Mesenteric fat pad (tissue), 1 donor: ENCODE measurements around the gene SPTBN2. TPM values are rescaled to one million over a fixed set of nuclear protein-coding genes. Genes with fewer than 3 reads are reported as not detected.
"Not testable (repeated sequence)": the region's sequence is repeated elsewhere in the genome, so short reads cannot be mapped to it uniquely, and the experiment has no call there.

Experiments used
- DNase-seq: peaks from one replicate; pipeline ENCODE4 v3.0.0-alpha.2; 2020; ENCODE audit warnings: low spot score
- total RNA-seq: library from RNA; stranded (reverse); fragmentation: NEBNext Ultra II Directional; extraction: Animal tissue kit (Norgen Biotek cat#: 25700); gene quantifications from one replicate; pipeline ENCODE4 v1.2.1, GENCODE V29; 2021
- donor health status: DM: yes; HTN: yes; CAD: no.

Gene SPTBN2
- total RNA-seq, 1 donor from 2014 or later = 8.3 TPM

DNA sequence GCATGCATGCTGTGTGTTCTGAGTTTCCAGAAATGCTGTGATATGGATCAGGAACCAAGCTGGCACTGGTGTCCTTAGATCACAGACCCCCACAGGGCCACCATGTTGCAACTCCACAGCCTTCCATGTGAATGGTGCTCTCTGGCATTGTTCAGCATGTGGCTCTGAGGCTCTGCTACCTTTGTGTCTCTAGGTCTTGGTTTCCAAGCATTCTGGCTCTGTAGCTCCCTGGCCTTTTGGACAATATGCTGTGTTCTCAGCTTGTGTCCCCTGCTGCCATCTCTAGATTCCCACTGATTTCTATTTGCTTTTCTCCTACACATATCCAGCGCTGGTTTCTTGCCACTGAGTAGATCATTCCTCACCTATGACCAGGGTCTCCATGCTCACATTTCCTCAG is 3.9 kb downstream of the SPTBN2 start:
- no peak for DNase-seq

DNA sequence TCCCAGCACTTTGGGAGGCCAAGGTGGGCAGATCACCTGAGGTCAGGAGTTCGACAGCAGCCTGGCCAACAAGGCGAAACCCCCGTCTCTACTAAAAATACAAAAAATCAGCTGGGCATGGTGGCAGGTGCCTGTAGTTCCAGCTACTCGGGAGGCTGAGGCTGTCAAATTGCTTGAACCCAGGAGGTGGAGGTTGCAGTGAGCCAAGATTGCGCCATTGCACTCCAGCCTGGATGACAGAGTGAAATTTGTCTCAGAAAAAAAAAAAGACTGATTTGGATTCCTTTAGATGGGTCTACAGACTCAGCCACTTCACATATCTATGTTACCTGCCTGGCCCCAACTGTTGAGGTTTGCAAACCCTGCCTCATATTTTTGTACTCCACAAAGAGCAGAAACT is 4.8 kb downstream of the SPTBN2 start:
- DNase-seq = not testable (repeated sequence)

DNA sequence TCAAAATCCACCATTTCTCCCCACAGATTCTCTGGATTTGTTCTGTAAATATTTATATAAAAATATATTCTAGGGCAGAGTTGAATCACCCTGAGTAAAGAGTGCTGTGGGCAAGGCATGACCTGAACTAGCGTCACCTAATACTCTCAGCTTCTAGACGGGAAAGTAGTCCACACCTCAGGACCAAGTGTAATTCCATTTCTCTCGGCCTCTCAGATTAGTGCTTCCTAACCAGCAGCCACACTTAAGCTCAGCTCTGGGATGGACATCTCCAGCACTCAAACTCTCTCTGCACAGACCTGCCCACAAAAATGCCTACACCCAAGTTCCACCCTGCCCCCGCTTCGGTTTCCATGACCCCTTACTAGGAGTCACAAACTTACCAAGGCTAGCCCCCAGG is 5.3 kb downstream of the SPTBN2 start:
- no peak for DNase-seq

DNA sequence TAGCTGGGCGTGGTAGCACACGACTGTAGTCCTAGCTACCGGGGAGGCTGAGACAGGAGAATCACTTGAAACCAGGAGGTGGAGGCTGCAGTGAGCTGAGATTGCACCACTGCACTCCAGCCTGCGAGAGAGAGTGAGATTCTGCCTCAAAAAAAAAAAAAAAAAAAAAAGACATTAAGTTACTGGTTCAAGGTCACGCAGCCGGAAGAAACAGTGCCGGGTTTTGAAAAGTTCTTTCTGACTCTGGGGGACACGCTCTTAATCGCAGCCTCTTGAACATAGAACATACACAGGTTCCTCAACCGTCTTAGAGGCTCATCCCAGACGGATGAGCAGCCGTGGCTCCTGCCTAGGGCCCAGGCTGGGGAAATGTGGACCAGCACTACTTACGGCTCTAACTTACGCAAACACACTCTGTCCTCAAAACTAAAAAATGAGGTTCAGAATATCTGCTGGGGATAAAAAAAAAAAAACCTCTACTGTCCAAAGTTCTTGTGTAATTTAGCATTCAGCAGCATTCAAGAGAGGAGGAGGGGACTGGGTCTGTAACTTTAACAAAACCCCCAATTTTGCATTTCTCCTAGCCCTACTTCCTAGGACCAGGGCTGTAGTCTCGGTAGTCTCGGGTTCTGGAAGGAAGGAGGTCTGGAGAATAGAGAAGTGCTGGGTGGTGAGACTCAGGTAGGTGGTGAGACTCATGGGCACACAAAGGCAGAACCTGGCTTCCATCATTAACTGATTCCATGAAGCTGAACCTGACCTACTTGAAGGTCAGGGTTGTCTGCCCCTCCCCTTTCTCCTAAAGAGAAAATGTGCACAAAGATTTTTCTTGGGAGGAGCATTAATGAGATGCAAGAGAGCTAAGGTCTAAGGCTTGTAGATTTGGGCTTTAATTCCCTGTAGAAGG is 6.0 kb downstream of the SPTBN2 start:
- no peak for DNase-seq

DNA sequence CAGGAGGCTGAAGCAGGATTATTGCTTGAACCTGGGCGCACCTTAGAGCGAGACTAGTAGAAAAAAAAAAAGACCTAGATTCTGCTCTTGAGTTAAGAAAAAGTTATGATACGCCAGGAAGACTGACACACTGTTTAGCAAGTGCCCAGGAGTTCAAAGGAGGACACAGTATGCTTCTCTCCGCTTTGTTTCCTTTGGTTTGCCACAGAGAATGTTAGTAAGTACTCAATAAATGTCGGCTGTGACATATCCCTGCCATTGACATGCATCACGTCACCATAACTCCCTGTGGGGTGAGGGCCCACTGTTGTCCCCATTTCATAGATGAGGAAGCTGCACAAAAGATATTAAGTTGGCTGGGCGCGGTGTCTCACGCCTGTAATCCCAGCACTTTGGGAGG is 7.1 kb downstream of the SPTBN2 start:
- DNase-seq = no peak

DNA sequence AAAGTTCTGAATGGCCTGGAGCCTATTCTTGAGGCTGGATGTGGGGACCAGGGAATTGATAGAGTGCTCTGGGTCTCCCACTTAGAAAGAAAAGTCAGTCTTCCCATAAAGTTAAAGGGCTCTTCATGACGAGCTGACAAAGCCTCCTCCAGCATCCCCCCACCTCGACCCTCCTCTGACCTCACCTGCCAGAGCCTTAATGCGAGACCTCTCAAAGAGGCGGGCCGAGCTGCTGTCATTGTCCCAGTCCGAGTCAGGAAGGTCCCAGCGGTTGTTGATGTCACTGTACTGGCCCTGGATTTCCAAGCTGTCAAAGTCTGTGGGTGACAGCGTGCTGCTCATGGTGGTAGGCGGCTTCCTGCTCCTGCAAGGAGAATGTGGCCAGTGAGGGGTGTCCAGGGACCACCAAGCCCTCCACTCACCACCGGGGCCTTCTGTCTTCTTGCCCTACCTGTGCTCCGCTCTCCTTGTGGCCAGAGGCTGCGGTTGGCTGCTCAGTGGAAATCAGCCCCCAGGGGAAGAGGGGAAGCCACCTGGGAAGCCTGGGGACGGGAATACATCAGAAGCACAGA is 8.0 kb downstream of the SPTBN2 start:
- no peak for DNase-seq

DNA sequence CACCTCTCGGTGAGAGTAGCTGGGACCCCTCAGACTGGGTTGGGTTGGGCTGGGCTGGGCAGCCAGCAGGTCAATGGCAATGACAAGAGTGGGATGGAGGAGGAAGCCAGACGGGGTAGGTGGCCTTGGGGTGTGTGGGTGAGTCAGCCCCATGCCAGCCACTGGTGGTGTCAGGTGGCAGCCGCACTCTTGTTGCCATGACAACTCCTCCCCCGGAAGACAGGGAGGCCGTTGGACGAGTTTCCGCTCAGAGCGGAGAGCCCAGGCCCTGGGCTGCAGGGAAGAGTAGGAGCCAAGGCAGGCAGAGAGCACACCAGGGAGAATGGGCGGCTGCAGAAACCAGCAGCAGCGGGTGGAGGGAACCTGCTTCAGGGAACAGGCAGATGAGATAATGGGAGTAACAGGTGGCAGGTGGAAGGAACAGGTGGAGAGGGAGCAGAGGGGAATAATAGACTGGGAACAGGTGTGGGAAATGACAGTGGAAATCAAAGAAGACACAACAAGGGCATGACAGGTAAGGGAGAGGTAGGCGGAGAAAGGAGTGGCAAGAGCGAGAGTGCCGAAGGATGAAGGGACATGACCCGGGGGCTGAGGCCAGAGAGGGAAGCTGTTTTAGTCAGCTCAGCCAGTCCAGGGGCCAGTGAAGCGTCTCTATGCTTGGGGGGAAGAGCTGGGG is 8.7 kb downstream of the SPTBN2 start:
- no peak for DNase-seq

DNA sequence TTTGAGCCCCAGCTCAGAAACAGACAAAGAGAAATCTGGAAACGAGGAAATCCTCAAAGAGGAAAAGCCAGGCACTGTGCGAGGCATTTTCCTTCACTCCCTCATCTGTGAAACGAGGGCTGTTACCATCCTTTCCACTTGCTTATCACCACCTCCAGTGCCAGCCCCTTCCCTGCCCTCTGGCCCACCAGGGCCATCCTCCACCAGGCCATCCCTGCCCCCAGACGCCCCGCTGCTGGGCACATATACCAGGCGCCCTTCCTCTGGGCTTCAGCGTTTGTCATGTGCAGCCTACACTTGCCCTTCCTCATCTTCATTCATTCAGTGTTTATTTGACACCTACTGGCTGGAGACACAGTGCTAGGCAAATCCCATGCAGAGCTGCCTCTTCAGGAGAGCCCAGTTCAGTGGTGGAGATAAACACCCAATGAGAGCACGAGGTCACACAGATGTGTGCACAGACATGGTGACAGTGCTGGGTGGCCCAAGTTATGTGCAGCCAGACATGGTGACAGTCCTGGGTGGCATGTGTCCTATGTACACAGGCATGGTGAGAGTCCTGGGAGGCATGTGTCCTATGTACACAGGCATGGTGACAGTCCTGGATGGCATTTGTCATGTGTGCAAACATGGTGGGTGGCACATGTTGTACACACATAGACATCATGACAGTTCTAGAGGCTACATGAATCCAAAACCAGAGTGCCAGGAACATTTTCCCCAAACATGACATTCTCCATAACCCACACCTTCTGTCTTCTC is 9.7 kb downstream of the SPTBN2 start:
- no peak for DNase-seq

DNA sequence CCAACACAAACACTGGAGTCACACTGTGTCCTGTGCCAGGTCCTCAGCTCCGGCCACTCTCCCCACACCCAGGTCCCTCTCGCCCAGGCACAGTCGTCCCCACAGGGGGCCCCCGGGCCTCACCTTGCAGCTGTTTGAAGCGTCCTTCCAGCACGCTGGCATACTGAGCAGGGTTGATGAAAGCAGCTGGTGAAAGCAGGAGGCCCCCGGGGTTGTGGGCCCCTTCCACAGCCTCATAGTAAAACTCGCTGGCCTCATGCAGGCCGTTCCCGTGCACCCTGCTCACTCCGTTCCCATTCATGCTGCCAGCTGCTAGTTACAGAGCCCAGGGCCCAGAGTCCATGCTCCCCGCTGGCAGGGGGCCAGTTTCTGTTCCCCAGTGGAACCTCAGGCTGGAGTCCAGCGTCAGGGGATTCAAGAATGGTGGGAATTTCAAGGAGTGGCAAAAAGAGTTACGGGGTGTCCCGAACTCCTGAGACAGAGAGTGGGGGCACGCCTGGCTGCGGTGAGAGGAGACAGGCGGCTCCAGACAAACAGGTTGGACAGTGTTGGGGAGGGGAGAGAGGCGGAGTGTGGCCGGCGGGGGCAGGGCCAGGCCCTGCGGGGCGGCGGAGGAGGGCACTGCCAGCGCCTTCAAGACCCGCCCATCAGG is 10.6 kb downstream of the SPTBN2 start:
- no peak for DNase-seq

DNA sequence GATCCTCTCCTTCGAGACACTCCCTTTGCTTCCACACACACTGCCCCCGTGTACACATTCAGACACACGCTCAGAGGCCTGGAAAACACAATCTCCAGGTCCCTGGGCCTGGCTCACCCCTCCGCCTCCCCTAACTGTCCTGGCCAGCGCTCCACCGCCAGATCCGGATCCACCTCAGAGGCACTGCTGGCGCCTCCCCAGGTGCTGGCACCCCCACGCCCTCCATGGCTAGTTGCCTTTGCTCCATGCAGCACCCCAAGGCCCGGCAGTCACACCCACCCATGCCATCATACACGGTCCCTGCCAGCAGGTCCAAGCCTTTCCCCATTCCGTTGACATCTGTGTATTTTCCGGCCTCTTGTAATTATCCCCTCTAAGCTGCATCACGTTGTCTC is 11.1 kb downstream of the SPTBN2 start:
- DNase-seq = no peak

DNA sequence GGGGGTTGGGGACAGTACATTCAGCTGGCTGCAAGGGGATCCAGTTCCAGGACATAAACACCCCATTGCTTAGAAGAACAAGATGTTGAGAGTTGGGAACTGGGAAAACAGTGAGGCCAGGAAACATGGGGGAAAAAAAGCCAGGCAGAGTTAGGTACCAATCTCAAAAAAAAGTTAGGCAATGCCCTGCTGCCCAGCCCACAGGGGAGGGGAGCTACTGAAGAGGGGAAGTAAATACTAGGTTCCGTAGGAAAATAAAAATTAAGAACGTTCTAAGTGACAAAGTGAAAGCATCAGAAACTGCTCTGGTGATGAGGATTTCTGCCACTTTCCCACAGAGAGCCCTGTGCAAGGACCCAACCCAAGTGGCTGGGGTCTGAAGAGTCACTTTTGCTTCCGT is 12.0 kb downstream of the SPTBN2 start:
- DNase-seq = no peak

DNA sequence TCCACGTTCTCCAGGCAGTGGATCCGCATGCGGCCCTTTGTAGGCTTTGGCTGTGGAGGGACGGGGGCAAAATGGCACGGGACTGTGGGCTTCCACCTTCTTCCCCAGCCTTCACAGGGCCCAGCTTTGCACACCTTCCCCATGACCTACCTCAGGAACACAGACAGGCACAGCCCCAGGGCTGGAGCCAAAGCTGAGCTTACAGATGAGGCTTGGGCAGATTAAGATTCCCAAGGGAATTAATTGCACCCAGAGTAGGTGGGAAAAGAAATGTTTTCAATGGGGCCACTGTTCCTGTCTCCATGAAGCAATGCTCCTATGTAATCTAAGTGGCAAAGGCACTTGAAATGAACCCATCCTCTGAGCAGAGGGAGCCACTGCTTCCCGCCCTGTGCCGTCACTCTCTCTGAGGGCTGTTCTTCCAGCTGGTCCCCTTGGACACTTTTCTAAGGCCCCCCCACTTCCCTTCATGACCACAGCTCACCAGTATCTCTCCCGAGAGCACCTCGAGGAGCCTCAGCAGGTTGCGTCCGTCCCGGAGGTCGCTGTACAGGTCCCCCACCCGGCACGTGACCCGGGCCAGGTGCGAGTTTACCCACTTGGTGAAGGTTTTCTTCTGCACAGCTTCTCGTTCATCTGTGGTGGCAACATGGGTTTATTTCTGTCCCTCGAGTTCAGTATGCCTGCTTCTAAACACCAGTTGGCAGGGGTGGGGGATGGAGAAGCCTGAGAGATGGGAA is 13.5 kb downstream of the SPTBN2 start:
- no peak for DNase-seq

DNA sequence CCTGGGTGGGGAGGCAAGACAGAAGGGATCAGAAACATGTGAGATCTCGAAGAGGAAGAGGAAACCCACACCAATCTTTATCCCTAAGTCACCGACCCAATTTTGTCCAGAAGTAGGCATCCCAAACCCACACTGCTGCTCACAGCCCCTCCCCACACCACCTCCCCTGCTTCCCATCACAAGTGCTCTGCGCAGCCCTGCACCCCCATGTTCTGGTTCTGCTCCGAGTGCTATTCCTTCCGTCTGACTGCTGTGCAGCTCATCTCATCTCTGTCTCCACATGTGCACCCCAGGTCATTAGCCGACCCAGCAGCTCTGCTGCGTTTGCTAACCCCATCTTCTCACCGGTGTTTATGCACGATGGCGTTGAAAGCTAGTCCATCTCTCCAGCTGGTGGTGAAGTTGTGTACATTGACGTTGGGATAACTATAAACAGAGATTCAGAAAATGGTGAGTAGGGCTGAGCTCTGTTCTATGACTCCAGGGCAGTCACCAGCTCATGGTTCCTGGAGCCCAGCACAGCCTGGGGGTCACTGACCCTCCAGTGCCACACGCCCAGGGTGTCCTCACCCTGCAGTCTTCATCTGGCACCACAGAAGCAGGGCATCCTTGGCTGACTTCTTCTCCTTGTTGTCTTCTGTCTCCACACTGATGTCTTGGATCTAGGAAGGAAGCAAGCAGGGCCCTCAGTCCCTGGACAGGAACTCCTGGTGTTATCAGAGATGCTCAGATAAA is 15.1 kb downstream of the SPTBN2 start:
- no peak for DNase-seq

DNA sequence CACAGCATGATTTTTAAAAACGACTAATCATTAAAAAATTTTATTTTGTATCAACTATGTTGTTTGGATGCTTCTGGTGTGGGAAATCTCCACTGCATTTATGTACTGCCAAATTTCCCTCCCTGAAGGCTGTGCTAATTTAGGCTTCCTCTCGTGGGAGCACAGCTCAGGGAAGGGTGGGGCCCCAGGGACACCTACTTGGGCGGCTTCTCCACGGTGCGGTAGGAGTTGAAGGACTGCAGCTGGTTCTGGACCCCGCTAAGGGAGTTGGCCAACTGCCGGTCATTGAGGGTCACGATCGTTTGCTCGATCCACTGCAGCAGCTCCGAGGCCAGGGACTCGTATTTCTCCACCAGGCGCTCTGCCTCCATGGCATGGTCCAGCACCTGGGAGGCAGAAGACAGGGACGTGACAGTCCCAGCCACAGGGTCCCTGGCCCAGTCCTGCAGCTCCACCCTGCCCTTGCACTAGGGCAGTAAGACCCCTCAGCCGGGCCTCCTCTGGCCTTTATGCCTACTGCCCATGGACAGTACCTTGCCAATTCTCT is 18.6 kb downstream of the SPTBN2 start:
- no peak for DNase-seq

DNA sequence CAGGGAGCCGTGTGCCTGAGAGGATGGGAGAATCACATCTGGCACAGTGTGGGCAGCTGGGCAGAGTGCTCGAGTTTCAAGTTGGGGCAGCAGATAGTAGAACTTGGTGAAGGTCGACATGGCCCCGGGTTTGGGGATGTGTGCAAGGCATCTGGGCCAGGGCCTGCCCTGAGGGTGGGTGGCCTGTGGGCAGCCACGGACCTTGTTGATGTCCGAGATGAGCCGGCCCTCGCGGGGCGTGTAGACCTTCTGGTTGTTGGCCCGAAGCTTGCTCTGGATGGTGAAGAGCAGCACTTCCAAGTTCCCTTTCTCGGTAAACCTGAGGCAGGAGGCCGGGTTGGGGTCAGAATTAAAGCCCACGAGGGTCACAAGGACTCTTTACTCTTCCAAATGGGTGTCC is 20.3 kb downstream of the SPTBN2 start:
- DNase-seq = no peak

DNA sequence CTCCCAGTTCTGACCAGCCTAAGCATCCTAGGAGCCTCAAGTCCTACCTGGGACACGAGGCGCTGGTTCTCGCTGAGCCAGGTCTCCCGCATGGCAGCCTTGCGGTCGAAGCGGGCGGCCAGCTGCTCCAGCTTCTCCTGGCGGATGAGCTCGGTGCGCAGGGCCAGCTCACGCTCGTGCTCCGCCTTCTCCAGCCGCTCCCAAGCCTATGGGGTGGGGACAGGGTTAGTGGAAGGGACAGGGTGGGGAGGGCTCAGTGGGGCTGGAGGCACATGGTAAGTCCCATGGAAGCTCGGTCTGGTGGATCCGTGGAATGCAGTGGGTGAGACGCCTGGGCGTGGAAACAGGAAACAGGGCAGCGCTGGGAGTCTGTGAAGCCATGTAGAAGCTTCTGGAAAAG is 20.9 kb downstream of the SPTBN2 start:
- DNase-seq = no peak

DNA sequence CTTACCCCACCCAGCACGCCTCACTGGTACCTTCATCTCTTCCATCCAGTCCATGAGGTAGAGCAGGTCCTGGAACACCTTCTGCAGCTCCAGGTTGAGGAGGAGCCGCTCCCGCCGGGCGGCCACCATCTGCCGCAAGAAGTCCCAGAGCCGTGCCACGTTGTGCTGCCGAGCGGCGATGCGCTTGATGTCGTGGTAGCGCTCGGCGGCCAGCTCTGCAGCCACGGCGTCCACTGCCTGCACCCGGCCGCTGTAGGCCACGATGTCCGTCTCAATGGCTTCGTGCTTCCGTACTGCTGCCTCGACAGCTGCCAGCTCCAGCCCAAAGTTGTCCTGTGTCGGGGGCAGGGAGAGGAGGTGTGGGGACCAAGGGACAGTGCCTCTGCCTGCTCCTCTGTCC is 21.5 kb downstream of the SPTBN2 start:
- DNase-seq = no peak

DNA sequence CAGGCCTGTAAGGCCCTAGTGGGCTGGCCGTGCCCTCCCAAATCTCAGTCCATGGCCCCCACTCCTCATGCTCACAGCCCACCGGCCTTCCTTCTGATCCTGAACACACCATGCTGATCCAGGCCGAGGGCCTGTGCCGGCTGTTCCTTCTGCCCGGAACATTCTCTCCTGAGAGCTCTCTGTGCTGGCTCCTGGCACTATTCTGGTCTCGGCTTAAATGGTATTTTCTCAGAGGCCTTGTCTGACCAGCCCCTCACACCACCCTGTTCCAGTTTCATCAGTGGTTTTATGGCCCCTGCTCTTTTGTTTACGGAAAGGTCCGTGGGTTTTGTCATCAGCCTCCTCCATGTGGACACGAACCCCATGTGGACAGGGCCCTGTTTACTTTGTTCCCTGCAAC is 22.0 kb downstream of the SPTBN2 start:
- no peak for DNase-seq

DNA sequence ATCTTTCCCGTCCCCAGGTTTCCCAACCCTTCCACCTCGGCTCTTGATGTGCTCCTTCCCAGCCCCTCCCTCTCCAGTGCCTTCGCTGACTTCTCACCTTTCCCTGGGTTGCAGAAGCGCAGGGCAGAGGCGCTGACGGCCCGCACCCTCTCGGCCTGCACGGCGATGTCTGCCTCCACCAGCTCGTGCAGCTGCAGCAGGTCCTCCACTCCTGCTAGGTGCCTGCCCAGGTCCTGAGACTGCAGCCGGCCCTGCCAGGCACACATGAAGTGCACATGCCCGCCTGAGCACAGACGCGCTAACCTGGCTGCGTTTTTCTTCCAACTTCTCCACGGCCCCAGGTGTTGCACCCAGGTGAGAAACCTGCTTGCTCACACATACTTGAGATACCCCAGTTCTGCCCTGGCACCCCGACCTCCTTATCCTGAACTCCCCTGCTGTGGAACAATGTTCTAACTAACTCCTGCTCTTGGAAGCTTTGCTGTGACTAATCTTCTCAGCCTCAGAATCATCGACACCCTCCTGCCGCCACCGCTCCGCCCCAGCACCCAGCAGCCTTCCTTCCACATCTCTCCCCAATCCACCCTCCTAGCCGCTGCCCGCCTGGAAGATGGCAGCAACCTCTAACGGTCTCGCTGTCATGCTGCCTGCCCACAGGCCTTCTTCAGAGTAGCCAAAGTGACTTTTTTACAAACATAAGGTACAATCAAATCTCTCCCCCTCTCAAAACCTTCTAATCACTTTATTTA is 23.3 kb downstream of the SPTBN2 start:
- DNase-seq = no peak
